GM21717 (cell line): ENCODE data around the gene LYVE1.

Source experiments
- ATAC-seq: cut with Tn5 transposase; IDR thresholded peaks from one replicate; pipeline ENCODE4 v1.9.1; 2021; ENCODE audit warnings: mild to moderate bottlenecking, moderate library complexity; ENCODE audit not compliant: unreplicated experiment

LYVE1 gene

DNA sequence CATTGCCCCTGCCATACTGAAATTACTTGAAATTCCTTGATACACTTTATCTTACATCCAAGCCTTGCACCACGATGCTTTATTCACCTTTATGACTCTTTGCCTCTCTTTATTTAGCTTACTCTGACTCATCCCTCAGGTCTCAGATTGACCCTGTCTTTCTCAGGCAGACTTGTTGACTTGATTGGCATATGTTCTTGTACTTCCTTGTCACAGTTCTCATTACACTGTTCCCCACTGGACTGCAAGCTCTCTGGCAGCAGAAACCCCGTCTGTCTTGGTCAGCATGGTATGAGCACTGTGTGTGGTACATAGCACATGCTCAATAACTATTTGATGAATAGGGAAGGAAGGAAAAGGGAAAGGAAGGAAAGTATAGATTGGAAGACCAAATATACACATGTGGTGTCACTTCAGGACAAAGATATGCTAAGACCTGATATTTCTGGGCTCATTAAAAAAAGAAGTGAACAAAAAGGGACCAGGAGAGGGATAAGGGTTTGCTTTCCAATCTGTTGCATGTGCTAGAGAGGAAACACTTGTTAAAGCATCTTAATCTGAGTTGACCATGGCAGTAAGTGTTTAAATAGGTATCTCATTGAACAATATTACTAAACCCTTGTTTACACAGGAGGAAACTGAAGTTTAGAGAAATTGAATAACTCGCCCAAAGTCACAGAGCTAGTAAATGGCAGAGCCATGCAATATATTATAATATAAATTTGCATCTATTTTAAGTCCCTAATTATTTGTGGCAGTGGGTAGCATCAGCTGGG is 7.2 kb downstream of the LYVE1 start:
- ATAC-seq, result no peak

DNA sequence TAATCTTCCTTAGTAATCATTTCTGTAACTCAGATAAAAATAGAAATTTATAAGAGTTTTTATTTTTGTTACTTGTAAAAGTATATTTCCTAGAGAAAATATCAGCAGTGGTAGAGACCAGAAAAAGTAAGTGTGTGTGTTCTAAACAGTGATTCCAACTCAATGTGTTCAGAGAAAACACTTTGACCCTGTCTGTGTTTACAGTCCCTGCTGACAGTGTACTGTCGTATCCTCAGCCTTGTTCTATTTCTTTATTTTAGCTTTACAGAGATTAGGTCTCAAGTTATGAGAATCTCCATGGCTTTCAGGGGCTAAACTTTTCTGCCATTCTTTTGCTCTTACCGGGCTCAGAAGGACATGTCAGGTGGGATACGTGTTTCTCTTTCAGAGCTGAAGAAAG is 10.2 kb downstream of the LYVE1 start:
- ATAC-seq, result no peak

- no peak for ATAC-seq
Measured at GRCh38 chr11:10556590-10556989, 11.9 kb downstream of the LYVE1 start.

DNA sequence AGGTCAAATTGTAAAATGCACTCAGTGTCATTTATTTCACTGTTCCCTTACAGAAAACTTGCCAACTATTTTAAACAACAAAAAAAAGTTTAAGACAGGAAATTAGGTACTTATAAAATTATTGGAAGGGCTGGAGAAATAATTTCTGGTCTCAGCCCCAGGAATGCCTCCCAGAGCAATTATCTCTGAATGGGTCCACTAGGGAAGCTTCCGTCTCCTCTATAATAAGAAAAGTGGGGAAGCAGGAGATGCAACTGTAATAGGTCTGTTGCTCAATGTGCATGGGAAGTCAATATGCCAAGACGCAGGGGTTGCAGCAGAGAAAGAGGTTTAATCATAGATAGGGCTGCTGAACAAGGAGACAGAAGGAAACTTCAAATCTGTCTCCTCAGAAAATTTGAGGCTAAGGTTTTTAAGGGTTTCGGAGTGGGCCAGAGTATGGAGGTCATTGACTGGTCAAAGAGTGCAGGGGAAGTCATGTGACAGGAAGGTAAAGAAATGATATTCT is 16.6 kb downstream of the LYVE1 start:
- ATAC-seq, result no peak

DNA sequence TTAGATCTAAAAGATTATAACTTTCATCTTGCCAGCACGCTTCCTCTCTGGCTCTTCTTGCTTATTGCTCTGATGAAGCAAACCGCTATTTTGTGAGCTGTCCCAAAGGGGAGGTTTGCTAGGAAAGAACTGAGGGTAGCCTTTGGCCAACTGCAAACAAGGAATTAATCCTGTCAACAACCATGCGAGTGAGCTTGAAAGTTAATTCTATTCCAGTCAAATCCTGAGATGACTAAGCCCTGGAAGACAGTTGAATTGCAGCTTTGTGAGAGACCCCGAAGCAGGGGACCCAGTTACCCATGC is 17.2 kb downstream of the LYVE1 start:
- ATAC-seq, result no peak

GRCh38 chr11:10550503-10551289 is 17.8 kb downstream of the LYVE1 start:
- no peak for ATAC-seq

- no peak for ATAC-seq
Measured at GRCh38 chr11:10544491-10545465, 23.7 kb downstream of the LYVE1 start.

DNA sequence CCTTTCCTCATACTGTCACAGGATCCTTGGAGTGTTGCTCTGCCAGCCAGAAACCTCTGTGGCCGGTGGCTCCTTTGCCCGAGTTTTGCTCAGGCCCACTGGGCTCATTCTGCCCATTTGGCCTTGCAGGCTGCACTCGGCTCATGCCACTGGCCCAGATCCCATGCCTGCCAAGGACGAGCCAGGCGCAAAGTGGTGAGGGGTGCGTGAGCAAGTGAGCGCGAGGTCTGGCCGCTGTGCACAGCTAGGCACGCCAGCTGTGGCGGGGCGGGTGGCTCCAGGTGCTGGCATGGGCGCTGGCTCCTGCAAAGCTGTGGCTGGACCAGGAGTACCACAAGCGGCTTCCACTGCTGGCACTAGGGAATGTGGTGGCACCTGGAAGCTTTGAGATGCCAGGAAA is 24.7 kb downstream of the LYVE1 start:
- ATAC-seq, result no peak

DNA sequence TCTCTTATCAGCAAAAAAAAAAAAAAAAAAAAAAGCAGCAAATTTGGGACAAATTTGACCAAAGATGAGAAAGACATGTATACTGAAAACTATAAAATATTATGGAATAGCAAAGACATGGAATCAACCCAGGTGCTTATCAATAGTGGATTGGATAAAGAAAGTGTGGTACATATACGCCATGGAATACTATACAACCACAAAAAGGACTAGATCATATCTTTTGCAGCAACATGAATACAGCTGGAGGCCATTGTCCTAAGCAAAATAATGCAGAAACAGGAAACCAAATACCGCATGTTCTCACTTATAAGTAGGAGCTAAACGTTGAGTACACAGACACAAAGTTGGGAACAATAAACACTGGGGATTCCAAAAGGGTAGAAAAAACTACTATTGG is 25.7 kb downstream of the LYVE1 start:
- no peak for ATAC-seq

- ATAC-seq, result no peak
Measured at GRCh38 chr11:10541561-10541930, 26.9 kb downstream of the LYVE1 start.

GRCh38 chr11:10540915-10541560 is 27.4 kb downstream of the LYVE1 start, which contains the start of gene RNF141:
Gene RNF141 (minus strand): TSS chr11:10541187. CDS start chr11:10534158, 7,029 bp downstream.
- peak; percentile 96 for ATAC-seq

- peak; percentile 23 for ATAC-seq
Measured at GRCh38 chr11:10540546-10540914, 27.9 kb downstream of the LYVE1 start.

DNA sequence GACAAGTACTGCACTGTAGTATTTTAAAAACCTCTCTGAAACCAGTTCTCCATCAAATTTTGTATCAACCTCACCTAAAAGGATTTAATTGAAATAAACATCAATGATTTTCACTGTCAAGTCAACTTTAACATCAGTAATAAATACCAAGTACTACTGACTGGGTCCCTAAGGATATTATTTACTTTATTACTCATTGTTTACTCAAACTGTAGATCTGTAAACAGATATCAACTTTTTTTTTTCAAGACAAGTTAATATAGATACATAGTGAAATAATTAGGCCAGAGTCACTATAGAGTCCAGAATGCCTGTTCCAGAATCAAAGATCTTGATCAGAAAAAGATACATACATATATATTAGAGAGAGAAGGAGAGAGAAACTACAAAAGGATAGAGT is 29.1 kb downstream of the LYVE1 start:
- no peak for ATAC-seq

- no peak for ATAC-seq
Measured at GRCh38 chr11:10538924-10539323, 29.5 kb downstream of the LYVE1 start.

DNA sequence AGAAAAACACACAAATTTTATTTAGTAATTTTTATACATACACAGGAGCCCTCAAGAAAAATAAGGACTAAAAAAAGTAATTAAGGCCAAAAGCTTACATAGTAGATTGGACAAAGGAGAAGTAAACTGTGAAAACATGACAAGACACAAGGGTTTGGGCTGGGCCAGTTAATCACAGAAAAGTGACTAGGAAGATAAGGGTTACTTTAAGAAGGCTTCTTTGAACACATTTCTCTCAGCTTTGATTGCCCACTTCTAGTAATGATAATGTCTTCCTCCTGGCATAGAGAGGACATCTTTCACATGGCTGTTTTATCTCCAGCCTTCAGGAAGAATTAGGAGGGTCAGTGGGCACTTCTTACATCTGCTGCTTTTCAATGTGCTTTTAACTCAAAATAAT is 30.9 kb downstream of the LYVE1 start:
- no peak for ATAC-seq

- ATAC-seq, result no peak
Measured at GRCh38 chr11:10534316-10534715, 34.1 kb downstream of the LYVE1 start.

GRCh38 chr11:10533323-10533722 is 35.1 kb downstream of the LYVE1 start:
- no peak for ATAC-seq

DNA sequence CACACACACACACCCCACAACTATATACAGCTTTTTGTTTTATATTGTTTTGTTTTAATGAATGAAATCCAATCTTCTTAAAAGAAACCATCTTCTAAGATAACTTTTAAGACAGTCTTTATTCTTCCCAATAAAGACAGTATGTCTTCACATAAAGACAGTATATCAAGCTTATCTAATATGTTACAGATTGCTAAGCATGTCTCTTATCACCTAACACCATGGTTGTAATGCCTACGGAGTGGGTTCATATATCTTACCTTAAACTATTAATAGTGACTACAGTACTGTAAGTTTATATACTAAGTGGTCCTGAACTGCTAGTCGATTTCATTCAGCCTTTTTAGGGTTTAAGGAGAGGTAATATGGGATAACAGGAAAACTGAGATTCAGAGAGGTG is 35.9 kb downstream of the LYVE1 start:
- ATAC-seq, result no peak

DNA sequence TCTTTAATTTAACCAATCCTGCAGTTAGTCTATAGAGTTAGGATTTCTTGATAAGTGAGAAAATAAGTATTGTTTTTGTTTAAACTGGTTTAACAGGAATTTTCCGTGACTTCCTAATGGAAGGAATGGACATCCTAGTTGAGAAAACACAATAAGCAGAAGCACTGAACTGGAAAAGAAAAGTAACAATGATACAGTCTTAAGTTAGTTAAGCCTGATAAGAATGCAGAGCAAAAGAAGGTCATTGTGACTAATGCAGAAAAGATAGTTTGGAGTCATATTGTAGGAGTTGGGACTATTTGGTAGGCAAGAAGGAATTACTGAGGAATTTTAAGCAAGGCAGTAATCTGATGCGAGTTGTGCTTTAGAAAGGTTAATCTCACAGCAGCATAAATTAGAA is 39.2 kb downstream of the LYVE1 start:
- ATAC-seq, result no peak

- no peak for ATAC-seq
Measured at GRCh38 chr11:10528121-10528520, 40.3 kb downstream of the LYVE1 start.
